Measurements from ENCODE around the gene SKAP2. TPM values are rescaled to one million over a fixed set of nuclear protein-coding genes. Genes with fewer than 3 reads are reported as not detected.

The SKAP2 gene
- total RNA-seq, 1 donor from 2014 or later = 50.2 TPM

GRCh38 chr7:26639111-26639510 is 225.3 kb downstream of the SKAP2 start:
- intact Hi-C loops (cut with DNase I) = no loop called here
- Histone ChIP-seq H3K27ac (no peak overlapping the region), H3K9me3 (no peaks in the 10 kb centered on the region), H3K4me1 (no peaks in the 10 kb centered on the region), H3K4me3 (no peak overlapping the region), H3K36me3 (no peaks in the 10 kb centered on the region), H3K27me3 (no peaks in the 10 kb centered on the region)
- no peak for DNase-seq (ENCODE audit: low spot score in 2 of 2)
- no peak for TF ChIP-seq CTCF (IDR thresholded peaks at IDR 0.05)

- no peak for TF ChIP-seq CTCF (IDR thresholded peaks at IDR 0.05)
- Histone ChIP-seq H3K4me1 (no peaks in the 10 kb centered on the region), H3K27me3 (no peaks in the 10 kb centered on the region), H3K9me3 (no peaks in the 10 kb centered on the region), H3K27ac (no peak overlapping the region), H3K4me3 (no peak overlapping the region), H3K36me3 (no peaks in the 10 kb centered on the region)
- DNase-seq (ENCODE audit: low spot score in 2 of 2) = no peak
- intact Hi-C loops (cut with DNase I) = no loop called here
Observed at GRCh38 chr7:26638140-26638539, 226.2 kb downstream of the SKAP2 start.

GRCh38 chr7:26637610-26638009 is 226.8 kb downstream of the SKAP2 start:
- no peak for DNase-seq (ENCODE audit: low spot score in 2 of 2)
- TF ChIP-seq CTCF (IDR thresholded peaks at IDR 0.05) = no peak
- Histone ChIP-seq H3K4me1 (no peaks in the 10 kb centered on the region), H3K27me3 (no peaks in the 10 kb centered on the region), H3K9me3 (no peaks in the 10 kb centered on the region), H3K27ac (no peak overlapping the region), H3K36me3 (no peaks in the 10 kb centered on the region), H3K4me3 (no peak overlapping the region)
- intact Hi-C loops (cut with DNase I) = no loop called here

- intact Hi-C loops (cut with DNase I) = no loop called here
- H3K27ac ChIP-seq = no peak overlapping the region
- no peaks in the 10 kb centered on the region for H3K4me1 ChIP-seq
- no peak for TF ChIP-seq CTCF (IDR thresholded peaks at IDR 0.05)
- H3K4me3 ChIP-seq = no peak overlapping the region
- no peak for DNase-seq (ENCODE audit: low spot score in 2 of 2)
- no peaks in the 10 kb centered on the region for H3K9me3 ChIP-seq
- H3K27me3 ChIP-seq = no peaks in the 10 kb centered on the region
- H3K36me3 ChIP-seq = no peaks in the 10 kb centered on the region
Observed at GRCh38 chr7:26636808-26637207, 227.6 kb downstream of the SKAP2 start.

GRCh38 chr7:26633557-26633956 is 230.8 kb downstream of the SKAP2 start:
- H3K36me3 ChIP-seq = no peaks in the 10 kb centered on the region
- no peak overlapping the region for H3K27ac ChIP-seq
- DNase-seq (ENCODE audit: low spot score in 2 of 2) = no peak
- TF ChIP-seq CTCF (IDR thresholded peaks at IDR 0.05) = no peak
- H3K9me3 ChIP-seq = no peaks in the 10 kb centered on the region
- no peak overlapping the region for H3K4me3 ChIP-seq
- intact Hi-C loops (cut with DNase I) = no loop called here
- no peaks in the 10 kb centered on the region for H3K27me3 ChIP-seq
- no peaks in the 10 kb centered on the region for H3K4me1 ChIP-seq

- H3K27me3 ChIP-seq = no peaks in the 10 kb centered on the region
- H3K36me3 ChIP-seq = no peaks in the 10 kb centered on the region
- no peaks in the 10 kb centered on the region for H3K4me1 ChIP-seq
- no peak for TF ChIP-seq CTCF (IDR thresholded peaks at IDR 0.05)
- H3K9me3 ChIP-seq = no peaks in the 10 kb centered on the region
- no peak for DNase-seq (ENCODE audit: low spot score in 2 of 2)
- H3K4me3 ChIP-seq = no peak overlapping the region
- intact Hi-C loops (cut with DNase I) = no loop called here
- H3K27ac ChIP-seq = no peak overlapping the region
Observed at GRCh38 chr7:26631601-26632000, 232.8 kb downstream of the SKAP2 start.
